ENCODE data around the gene PRR3.

DNA sequence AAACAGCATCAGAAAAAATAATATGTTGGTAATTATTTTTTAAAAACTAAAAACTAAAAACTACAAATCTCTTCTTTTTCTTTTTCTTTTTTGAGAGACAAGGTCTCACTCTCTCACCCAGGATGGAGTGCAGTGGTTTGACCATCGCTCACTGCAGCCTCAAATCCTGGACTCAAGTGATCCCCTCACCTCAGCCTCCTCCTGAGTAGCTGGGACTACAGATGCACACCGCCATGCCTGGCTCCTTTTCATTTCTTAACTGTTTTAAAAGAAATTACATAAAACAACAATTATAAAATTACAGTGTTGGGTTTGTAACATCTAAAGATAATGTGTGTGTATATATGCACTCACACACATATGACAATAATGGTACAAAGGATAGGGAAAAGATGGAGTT, 43.6 kb upstream of the PRR3 start:
- TF ChIP-seq, protein P1, sequence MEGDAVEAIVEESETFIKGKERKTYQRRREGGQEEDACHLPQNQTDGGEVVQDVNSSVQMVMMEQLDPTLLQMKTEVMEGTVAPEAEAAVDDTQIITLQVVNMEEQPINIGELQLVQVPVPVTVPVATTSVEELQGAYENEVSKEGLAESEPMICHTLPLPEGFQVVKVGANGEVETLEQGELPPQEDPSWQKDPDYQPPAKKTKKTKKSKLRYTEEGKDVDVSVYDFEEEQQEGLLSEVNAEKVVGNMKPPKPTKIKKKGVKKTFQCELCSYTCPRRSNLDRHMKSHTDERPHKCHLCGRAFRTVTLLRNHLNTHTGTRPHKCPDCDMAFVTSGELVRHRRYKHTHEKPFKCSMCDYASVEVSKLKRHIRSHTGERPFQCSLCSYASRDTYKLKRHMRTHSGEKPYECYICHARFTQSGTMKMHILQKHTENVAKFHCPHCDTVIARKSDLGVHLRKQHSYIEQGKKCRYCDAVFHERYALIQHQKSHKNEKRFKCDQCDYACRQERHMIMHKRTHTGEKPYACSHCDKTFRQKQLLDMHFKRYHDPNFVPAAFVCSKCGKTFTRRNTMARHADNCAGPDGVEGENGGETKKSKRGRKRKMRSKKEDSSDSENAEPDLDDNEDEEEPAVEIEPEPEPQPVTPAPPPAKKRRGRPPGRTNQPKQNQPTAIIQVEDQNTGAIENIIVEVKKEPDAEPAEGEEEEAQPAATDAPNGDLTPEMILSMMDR (IDR thresholded peaks at IDR 0.05), result no peak
- TF ChIP-seq EP300 (IDR thresholded peaks at IDR 0.05) (no peak), POLR2A (IDR thresholded peaks at IDR 0.05) (no peak)

Measured in gastroesophageal sphincter (tissue), 3 donors.